ENCODE results near the gene NUP155.
"Not testable (repeated sequence)": the region's sequence is repeated elsewhere in the genome, so short reads cannot be mapped to it uniquely, and the experiment has no call there.

The NUP155 gene

GRCh38 chr5:37342741-37343140, 28.2 kb downstream of the NUP155 start:
- not testable (repeated sequence) for H3K23ac ChIP-seq (ENCODE audit: low read depth, low read length, poor library complexity); H3K4me1 ChIP-seq (ENCODE audit: control insufficient read depth in 2 of 2, insufficient read depth in 1 of 2, low read depth in 1 of 2, low read length in 2 of 2); H2BK12ac ChIP-seq (ENCODE audit: low read length); H2BK5ac ChIP-seq (ENCODE audit: low read length); H3K4me2 ChIP-seq (ENCODE audit: insufficient read depth, low read length, poor library complexity, severe bottlenecking); H2BK120ac ChIP-seq (ENCODE audit: low read depth, low read length); H3K9me3 ChIP-seq (replicated peaks in 1 of 2; ENCODE audit: control insufficient read depth in 2 of 2, insufficient read depth in 1 of 2, low read depth in 1 of 2, low read length in 2 of 2); H2BK15ac ChIP-seq (ENCODE audit: low read length); H3K4ac ChIP-seq (ENCODE audit: low read length); DNase-seq (ENCODE audit: low spot score); H3K27ac ChIP-seq (replicated peaks; ENCODE audit: low read length); H4K91ac ChIP-seq (ENCODE audit: low read depth, low read length, poor library complexity); H2AK5ac ChIP-seq (ENCODE audit: low read depth, low read length); H4K8ac ChIP-seq (ENCODE audit: low read depth, low read length); H3K18ac ChIP-seq (ENCODE audit: low read length); H3K4me3 ChIP-seq (ENCODE audit: low read length in 2 of 2); H3K79me1 ChIP-seq (ENCODE audit: low read depth, low read length); H3K9ac ChIP-seq (ENCODE audit: low read depth, low read length, poor library complexity); H2AFZ ChIP-seq (ENCODE audit: low read length); H3K14ac ChIP-seq (ENCODE audit: low read length); H3K27me3 ChIP-seq (ENCODE audit: control insufficient read depth in 3 of 3, insufficient read depth in 3 of 3, low read depth in 1 of 3, low read length in 3 of 3)
- no CpG with 5 or more reads among the region's 18 CpGs for WGBS, 2 donors (ENCODE audit: extremely low coverage in 2 of 2, insufficient read length in 2 of 2, insufficient replicate concordance in 1 of 2)
- H3K36me3 ChIP-seq (replicated peaks in 1 of 2; ENCODE audit: control insufficient read depth in 2 of 2, insufficient read depth in 2 of 2, low read length in 2 of 2), result peaks cover 21 to 90% of the 10 kb centered on the region in 2 donors

- H4K91ac ChIP-seq (ENCODE audit: low read depth, low read length, poor library complexity); H3K18ac ChIP-seq (ENCODE audit: low read length); H3K14ac ChIP-seq (ENCODE audit: low read length); H3K4me3 ChIP-seq (ENCODE audit: low read length in 2 of 2); H2BK12ac ChIP-seq (ENCODE audit: low read length); H2BK120ac ChIP-seq (ENCODE audit: low read depth, low read length); H3K27me3 ChIP-seq (ENCODE audit: control insufficient read depth in 3 of 3, insufficient read depth in 3 of 3, low read depth in 1 of 3, low read length in 3 of 3); H4K8ac ChIP-seq (ENCODE audit: low read depth, low read length); H3K4ac ChIP-seq (ENCODE audit: low read length); H3K9ac ChIP-seq (ENCODE audit: low read depth, low read length, poor library complexity); H3K9me3 ChIP-seq (replicated peaks in 1 of 2; ENCODE audit: control insufficient read depth in 2 of 2, insufficient read depth in 1 of 2, low read depth in 1 of 2, low read length in 2 of 2); H3K4me2 ChIP-seq (ENCODE audit: insufficient read depth, low read length, poor library complexity, severe bottlenecking); H3K23ac ChIP-seq (ENCODE audit: low read depth, low read length, poor library complexity); H3K79me1 ChIP-seq (ENCODE audit: low read depth, low read length); DNase-seq (ENCODE audit: low spot score); H2BK15ac ChIP-seq (ENCODE audit: low read length); H2AFZ ChIP-seq (ENCODE audit: low read length); H3K27ac ChIP-seq (replicated peaks; ENCODE audit: low read length); H2BK5ac ChIP-seq (ENCODE audit: low read length); H2AK5ac ChIP-seq (ENCODE audit: low read depth, low read length); H3K4me1 ChIP-seq (ENCODE audit: control insufficient read depth in 2 of 2, insufficient read depth in 1 of 2, low read depth in 1 of 2, low read length in 2 of 2): not testable (repeated sequence)
- WGBS, 2 donors (ENCODE audit: extremely low coverage in 2 of 2, insufficient read length in 2 of 2, insufficient replicate concordance in 1 of 2), result no CpG with 5 or more reads among the region's 12 CpGs
- peaks cover 18 to 96% of the 10 kb centered on the region in 2 donors for H3K36me3 ChIP-seq (replicated peaks in 1 of 2; ENCODE audit: control insufficient read depth in 2 of 2, insufficient read depth in 2 of 2, low read length in 2 of 2)
Measured at GRCh38 chr5:37334754-37335153, 36.2 kb downstream of the NUP155 start.

- H3K18ac ChIP-seq (ENCODE audit: low read length), result no peak overlapping the region
- no peak overlapping the region for H4K8ac ChIP-seq (ENCODE audit: low read depth, low read length)
- no peak overlapping the region for H2BK12ac ChIP-seq (ENCODE audit: low read length)
- H3K27me3 ChIP-seq (ENCODE audit: control insufficient read depth in 3 of 3, insufficient read depth in 3 of 3, low read depth in 1 of 3, low read length in 3 of 3), result no peaks in the 10 kb centered on the region
- no peak overlapping the region for H3K4me3 ChIP-seq (ENCODE audit: low read length in 2 of 2)
- peaks cover 20 to 97% of the 10 kb centered on the region in 2 donors for H3K36me3 ChIP-seq (replicated peaks in 1 of 2; ENCODE audit: control insufficient read depth in 2 of 2, insufficient read depth in 2 of 2, low read length in 2 of 2)
- H4K91ac ChIP-seq (ENCODE audit: low read depth, low read length, poor library complexity), result no peak overlapping the region
- H3K27ac ChIP-seq (replicated peaks; ENCODE audit: low read length), result no peak overlapping the region
- H3K23ac ChIP-seq (ENCODE audit: low read depth, low read length, poor library complexity), result no peak overlapping the region
- H3K79me1 ChIP-seq (ENCODE audit: low read depth, low read length), result peaks cover 3% of the 10 kb centered on the region
- no peak overlapping the region for H2AK5ac ChIP-seq (ENCODE audit: low read depth, low read length)
- H3K9ac ChIP-seq (ENCODE audit: low read depth, low read length, poor library complexity), result no peak overlapping the region
- H3K14ac ChIP-seq (ENCODE audit: low read length), result no peak overlapping the region
- no peaks in the 10 kb centered on the region for H3K9me3 ChIP-seq (replicated peaks in 1 of 2; ENCODE audit: control insufficient read depth in 2 of 2, insufficient read depth in 1 of 2, low read depth in 1 of 2, low read length in 2 of 2)
- H3K4me2 ChIP-seq (ENCODE audit: insufficient read depth, low read length, poor library complexity, severe bottlenecking), result no peak overlapping the region
- no peak overlapping the region for H2BK5ac ChIP-seq (ENCODE audit: low read length)
- no peak for DNase-seq (ENCODE audit: low spot score)
- H2BK15ac ChIP-seq (ENCODE audit: low read length), result no peak overlapping the region
- no peak overlapping the region for H2AFZ ChIP-seq (ENCODE audit: low read length)
- H3K4me1 ChIP-seq (ENCODE audit: control insufficient read depth in 2 of 2, insufficient read depth in 1 of 2, low read depth in 1 of 2, low read length in 2 of 2), result no peaks in the 10 kb centered on the region
- no peak overlapping the region for H3K4ac ChIP-seq (ENCODE audit: low read length)
- H2BK120ac ChIP-seq (ENCODE audit: low read depth, low read length), result no peak overlapping the region
Measured at GRCh38 chr5:37326536-37326935, 44.4 kb downstream of the NUP155 start.

- Histone ChIP-seq H3K18ac (ENCODE audit: low read length) (no peak overlapping the region), H2BK12ac (ENCODE audit: low read length) (no peak overlapping the region), H2AK5ac (ENCODE audit: low read depth, low read length) (no peak overlapping the region), H4K8ac (ENCODE audit: low read depth, low read length) (no peak overlapping the region), H3K79me1 (ENCODE audit: low read depth, low read length) (peaks cover 3% of the 10 kb centered on the region), H2BK15ac (ENCODE audit: low read length) (no peak overlapping the region), H3K27me3 (ENCODE audit: control insufficient read depth in 3 of 3, insufficient read depth in 3 of 3, low read depth in 1 of 3, low read length in 3 of 3) (no peaks in the 10 kb centered on the region), H2BK120ac (ENCODE audit: low read depth, low read length) (no peak overlapping the region), H3K4ac (ENCODE audit: low read length) (no peak overlapping the region), H4K91ac (ENCODE audit: low read depth, low read length, poor library complexity) (no peak overlapping the region), H2AFZ (ENCODE audit: low read length) (no peak overlapping the region), H3K14ac (ENCODE audit: low read length) (no peak overlapping the region), H3K4me3 (ENCODE audit: low read length in 2 of 2) (no peak overlapping the region), H3K9ac (ENCODE audit: low read depth, low read length, poor library complexity) (no peak overlapping the region), H3K27ac (replicated peaks; ENCODE audit: low read length) (no peak overlapping the region), H3K9me3 (replicated peaks in 1 of 2; ENCODE audit: control insufficient read depth in 2 of 2, insufficient read depth in 1 of 2, low read depth in 1 of 2, low read length in 2 of 2) (no peaks in the 10 kb centered on the region), H3K23ac (ENCODE audit: low read depth, low read length, poor library complexity) (no peak overlapping the region), H3K4me2 (ENCODE audit: insufficient read depth, low read length, poor library complexity, severe bottlenecking) (no peak overlapping the region), H3K4me1 (ENCODE audit: control insufficient read depth in 2 of 2, insufficient read depth in 1 of 2, low read depth in 1 of 2, low read length in 2 of 2) (no peaks in the 10 kb centered on the region), H2BK5ac (ENCODE audit: low read length) (no peak overlapping the region), H3K36me3 (replicated peaks in 1 of 2; ENCODE audit: control insufficient read depth in 2 of 2, insufficient read depth in 2 of 2, low read length in 2 of 2) (peaks cover 30 to 98% of the 10 kb centered on the region in 2 donors)
- DNase-seq (ENCODE audit: low spot score), result no peak
- WGBS, 2 donors (ENCODE audit: extremely low coverage in 2 of 2, insufficient read length in 2 of 2, insufficient replicate concordance in 1 of 2), result no CpG with 5 or more reads among the region's 1 CpG
Measured at GRCh38 chr5:37323607-37324006, 47.3 kb downstream of the NUP155 start.

Measured in neuronal stem cell (in vitro differentiated cells).